Tibial nerve (tissue), 4 donors: ENCODE results near the gene PCDH7. TPM values are rescaled to one million over a fixed set of nuclear protein-coding genes. Genes with fewer than 3 reads are reported as not detected.

ENCODE experiments used
- DNase-seq, 2 donors: peaks; one replicate each; pipeline ENCODE4 v3.0.0-alpha.2; 2019; ENCODE audit warnings: low spot score in 2 of 2
- H3K27ac ChIP-seq, 4 donors: fragments of 200-600 bp; sonication (generic) in 3 of 4; one replicate each; pipeline ENCODE4 v1.5.1; 2017 to 2019; ENCODE audit warnings: mild to moderate bottlenecking in 1 of 4
- H3K27me3 ChIP-seq, 2 donors: fragments of 200-600 bp; sonication (generic) in 1 of 2; one replicate each; pipeline versions ENCODE4 v1.5.1 to v1.6.0; 2017 to 2019
- H3K36me3 ChIP-seq, 3 donors: fragments of 200-600 bp; sonication (generic); one replicate each; pipeline ENCODE4 v1.5.1; 2018 to 2019
- H3K4me1 ChIP-seq, 4 donors: fragments of 200-600 bp; sonication (generic) in 3 of 4; one replicate each; pipeline ENCODE4 v1.5.1; 2017 to 2019
- H3K4me3 ChIP-seq, 4 donors: fragments of 200-600 bp; sonication (generic) in 3 of 4; one replicate each; pipeline ENCODE4 v1.5.1; 2017 to 2019; ENCODE audit warnings: mild to moderate bottlenecking in 1 of 4, moderate library complexity in 1 of 4
- H3K9me3 ChIP-seq, 4 donors: fragments of 200-600 bp; sonication (generic) in 3 of 4; one replicate each; pipeline ENCODE4 v1.5.1; 2017 to 2019
- EP300 ChIP-seq, 2 donors: sonication (generic); formaldehyde crosslinking; IDR thresholded peaks; one replicate each; pipeline ENCODE4 v1.6.1; 2017; ENCODE audit warnings: antibody characterized with exemption in 2 of 2, mild to moderate bottlenecking in 1 of 2
- POLR2A ChIP-seq, 2 donors: fragments of 450-650 bp; IDR thresholded peaks; one replicate each; pipeline ENCODE4 v1.6.1; 2017; ENCODE audit warnings: antibody characterized with exemption in 2 of 2, mild to moderate bottlenecking in 2 of 2, moderate library complexity in 2 of 2
- WGBS, 2 donors: methylation state at CpG; one replicate each; pipeline ENCODE4 v1.1.5; 2018; 5-methylcytosine and 5-hydroxymethylcytosine counted together
- total RNA-seq, 4 donors: library from RNA; depleted of rRNA; stranded (reverse); fragments of >200 nt; gene quantifications; one replicate each; pipeline ENCODE4 v1.1.0, GENCODE V29; 2016
- TF ChIP-seq, protein P1 (sequence below), 5 experiments: fragments of 200-600 bp in 3 of 5; fragments of 450-650 bp in 2 of 5; sonication (generic) in 3 of 5; IDR thresholded peaks; one replicate each; pipeline ENCODE4 v1.5.1; 2016 to 2019; ENCODE audit warnings: antibody characterized with exemption in 5 of 5, mild to moderate bottlenecking in 3 of 5, moderate library complexity in 2 of 5

Gene PCDH7
- total RNA-seq, 4 donors from 2014 or later: 5.1 to 26.0 (median 14.2) TPM

DNA sequence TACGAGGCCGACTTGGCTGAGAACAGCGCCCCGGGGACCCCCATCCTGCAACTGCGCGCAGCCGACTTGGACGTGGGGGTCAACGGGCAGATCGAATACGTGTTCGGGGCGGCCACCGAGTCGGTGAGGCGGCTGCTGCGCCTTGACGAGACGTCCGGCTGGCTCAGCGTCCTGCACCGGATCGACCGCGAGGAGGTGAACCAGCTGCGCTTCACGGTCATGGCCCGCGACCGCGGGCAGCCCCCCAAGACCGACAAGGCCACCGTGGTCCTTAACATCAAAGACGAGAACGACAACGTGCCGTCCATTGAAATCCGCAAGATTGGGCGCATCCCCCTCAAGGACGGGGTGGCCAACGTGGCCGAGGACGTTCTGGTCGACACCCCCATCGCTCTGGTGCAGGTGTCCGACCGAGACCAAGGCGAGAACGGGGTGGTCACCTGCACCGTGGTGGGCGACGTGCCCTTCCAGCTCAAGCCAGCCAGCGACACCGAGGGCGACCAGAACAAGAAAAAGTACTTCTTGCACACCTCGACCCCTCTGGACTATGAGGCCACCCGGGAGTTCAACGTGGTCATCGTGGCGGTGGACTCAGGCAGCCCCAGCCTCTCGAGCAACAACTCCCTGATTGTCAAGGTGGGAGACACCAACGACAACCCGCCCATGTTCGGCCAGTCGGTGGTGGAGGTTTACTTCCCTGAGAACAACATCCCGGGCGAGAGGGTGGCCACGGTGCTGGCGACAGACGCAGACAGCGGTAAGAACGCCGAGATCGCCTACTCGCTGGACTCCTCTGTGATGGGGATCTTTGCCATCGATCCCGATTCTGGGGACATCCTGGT is 2.4 kb downstream of the PCDH7 start:
- Histone ChIP-seq H3K27me3 (peaks cover 0 to 53% of the 10 kb centered on the region in 2 donors), H3K4me3 (peak overlapping the region; percentile 43 to 69 (median 54)), H3K9me3 (no peaks in the 10 kb centered on the region), H3K27ac (no peak overlapping the region), H3K4me1 (peaks cover 0 to 49% (median 14%) of the 10 kb centered on the region in 4 donors), H3K36me3 (no peaks in the 10 kb centered on the region)
- no peak for TF ChIP-seq POLR2A (IDR thresholded peaks at IDR 0.05)
- TF ChIP-seq, protein P1, sequence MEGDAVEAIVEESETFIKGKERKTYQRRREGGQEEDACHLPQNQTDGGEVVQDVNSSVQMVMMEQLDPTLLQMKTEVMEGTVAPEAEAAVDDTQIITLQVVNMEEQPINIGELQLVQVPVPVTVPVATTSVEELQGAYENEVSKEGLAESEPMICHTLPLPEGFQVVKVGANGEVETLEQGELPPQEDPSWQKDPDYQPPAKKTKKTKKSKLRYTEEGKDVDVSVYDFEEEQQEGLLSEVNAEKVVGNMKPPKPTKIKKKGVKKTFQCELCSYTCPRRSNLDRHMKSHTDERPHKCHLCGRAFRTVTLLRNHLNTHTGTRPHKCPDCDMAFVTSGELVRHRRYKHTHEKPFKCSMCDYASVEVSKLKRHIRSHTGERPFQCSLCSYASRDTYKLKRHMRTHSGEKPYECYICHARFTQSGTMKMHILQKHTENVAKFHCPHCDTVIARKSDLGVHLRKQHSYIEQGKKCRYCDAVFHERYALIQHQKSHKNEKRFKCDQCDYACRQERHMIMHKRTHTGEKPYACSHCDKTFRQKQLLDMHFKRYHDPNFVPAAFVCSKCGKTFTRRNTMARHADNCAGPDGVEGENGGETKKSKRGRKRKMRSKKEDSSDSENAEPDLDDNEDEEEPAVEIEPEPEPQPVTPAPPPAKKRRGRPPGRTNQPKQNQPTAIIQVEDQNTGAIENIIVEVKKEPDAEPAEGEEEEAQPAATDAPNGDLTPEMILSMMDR (IDR thresholded peaks at IDR 0.05): no peak
- no peak for TF ChIP-seq EP300 (IDR thresholded peaks at IDR 0.05)
- DNase-seq: no peak
- WGBS, 2 donors: 19 to 20% methylated on average over 44 to 51 of the region's 77 CpGs

DNA sequence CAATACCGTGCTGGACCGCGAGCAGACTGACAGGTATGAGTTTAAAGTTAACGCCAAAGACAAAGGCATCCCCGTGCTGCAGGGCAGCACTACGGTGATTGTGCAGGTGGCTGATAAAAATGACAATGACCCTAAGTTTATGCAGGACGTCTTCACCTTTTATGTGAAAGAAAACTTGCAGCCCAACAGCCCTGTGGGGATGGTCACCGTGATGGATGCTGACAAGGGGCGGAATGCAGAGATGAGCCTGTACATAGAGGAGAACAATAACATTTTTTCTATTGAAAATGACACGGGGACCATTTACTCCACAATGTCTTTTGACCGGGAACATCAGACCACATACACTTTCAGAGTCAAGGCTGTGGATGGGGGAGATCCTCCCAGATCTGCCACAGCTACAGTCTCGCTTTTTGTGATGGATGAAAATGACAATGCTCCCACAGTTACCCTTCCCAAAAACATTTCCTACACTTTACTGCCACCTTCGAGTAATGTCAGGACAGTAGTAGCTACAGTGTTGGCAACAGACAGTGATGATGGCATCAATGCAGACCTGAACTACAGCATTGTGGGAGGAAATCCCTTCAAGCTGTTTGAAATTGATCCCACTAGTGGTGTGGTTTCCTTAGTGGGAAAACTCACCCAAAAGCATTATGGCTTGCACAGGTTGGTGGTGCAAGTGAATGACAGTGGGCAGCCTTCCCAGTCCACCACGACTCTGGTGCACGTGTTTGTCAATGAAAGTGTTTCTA is 3.2 kb downstream of the PCDH7 start:
- DNase-seq: no peak
- Histone ChIP-seq H3K27me3 (peaks cover 0 to 47% of the 10 kb centered on the region in 2 donors), H3K4me3 (peak overlapping the region in 2 of 4 donors; percentile 46 to 63), H3K36me3 (no peaks in the 10 kb centered on the region), H3K4me1 (peaks cover 0 to 41% (median 9%) of the 10 kb centered on the region in 4 donors), H3K27ac (no peak overlapping the region), H3K9me3 (no peaks in the 10 kb centered on the region)
- TF ChIP-seq POLR2A (IDR thresholded peaks at IDR 0.05): no peak
- TF ChIP-seq EP300 (IDR thresholded peaks at IDR 0.05): no peak
- TF ChIP-seq, protein P1 (IDR thresholded peaks at IDR 0.05): no peak
- 44 to 55% methylated on average over 15 of the region's 15 CpGs for WGBS, 2 donors

DNA sequence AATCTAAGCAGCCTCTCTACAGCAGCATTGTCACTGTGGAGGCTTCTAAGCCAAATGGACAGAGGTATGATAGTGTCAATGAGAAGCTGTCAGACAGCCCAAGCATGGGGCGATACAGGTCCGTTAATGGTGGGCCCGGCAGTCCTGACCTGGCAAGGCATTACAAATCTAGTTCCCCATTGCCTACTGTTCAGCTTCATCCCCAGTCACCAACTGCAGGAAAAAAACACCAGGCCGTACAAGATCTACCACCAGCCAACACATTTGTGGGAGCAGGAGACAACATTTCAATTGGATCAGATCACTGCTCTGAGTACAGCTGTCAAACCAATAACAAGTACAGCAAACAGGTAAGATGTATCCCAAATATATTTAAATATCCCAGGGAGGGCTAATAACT is 4.1 kb downstream of the PCDH7 start:
- H3K4me3 ChIP-seq: no peak overlapping the region
- H3K4me1 ChIP-seq: peaks cover 0 to 32% (median 9%) of the 10 kb centered on the region in 4 donors
- TF ChIP-seq POLR2A (IDR thresholded peaks at IDR 0.05): no peak
- TF ChIP-seq, protein P1 (IDR thresholded peaks at IDR 0.05): no peak
- TF ChIP-seq EP300 (IDR thresholded peaks at IDR 0.05): no peak
- H3K27ac ChIP-seq: no peak overlapping the region
- WGBS, 2 donors: 61 to 78% methylated on average over 4 of the region's 4 CpGs
- no peaks in the 10 kb centered on the region for H3K9me3 ChIP-seq
- H3K36me3 ChIP-seq: no peaks in the 10 kb centered on the region
- no peak for DNase-seq
- peaks cover 0 to 39% of the 10 kb centered on the region in 2 donors for H3K27me3 ChIP-seq

DNA sequence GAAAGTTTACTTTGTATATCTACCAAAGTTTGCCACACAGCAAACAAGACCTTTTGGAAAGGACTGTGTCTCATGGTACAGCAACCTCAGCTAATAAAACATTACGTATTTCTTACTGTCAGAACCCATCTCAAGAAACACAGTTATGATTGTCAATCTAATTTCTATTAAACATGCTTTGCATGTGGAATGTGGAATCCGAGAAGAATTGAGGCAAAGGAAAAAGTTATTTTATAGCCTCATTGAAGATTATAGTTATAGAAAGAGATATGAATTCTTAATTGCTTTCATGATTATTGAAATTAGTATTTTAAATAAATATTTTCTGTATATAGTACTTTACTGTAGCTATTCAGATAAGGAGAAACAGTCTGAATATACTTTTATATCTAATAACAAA is 5.4 kb downstream of the PCDH7 start:
- TF ChIP-seq, protein P1 (IDR thresholded peaks at IDR 0.05): no peak
- TF ChIP-seq POLR2A (IDR thresholded peaks at IDR 0.05) (no peak), EP300 (IDR thresholded peaks at IDR 0.05) (no peak)
- H3K9me3 ChIP-seq: no peaks in the 10 kb centered on the region
- WGBS, 2 donors: 60 to 72% methylated on average over 2 of the region's 2 CpGs
- H3K36me3 ChIP-seq: no peaks in the 10 kb centered on the region
- H3K4me3 ChIP-seq: no peak overlapping the region
- DNase-seq: no peak
- H3K27ac ChIP-seq: no peak overlapping the region
- H3K4me1 ChIP-seq: peaks cover 0 to 19% (median 5%) of the 10 kb centered on the region in 4 donors
- peaks cover 0 to 32% of the 10 kb centered on the region in 2 donors for H3K27me3 ChIP-seq
